Ishikawa (cell line): Measurements from ENCODE around the gene GRID1.

Source experiments
- CEBPB ChIP-seq: IDR thresholded peaks from 2 replicates; pipeline ENCODE4 v1.6.1; 2012
- CREB1 ChIP-seq: IDR thresholded peaks from 2 replicates; pipeline ENCODE4 v1.6.1; 2012; ENCODE audit warnings: low read depth
- EGR1 ChIP-seq: IDR thresholded peaks from 2 replicates; pipeline ENCODE4 v1.6.1; 2012
- EP300 ChIP-seq: IDR thresholded peaks from 2 replicates; pipeline ENCODE4 v1.6.1; 2012; ENCODE audit warnings: borderline replicate concordance
- FOXM1 ChIP-seq: IDR thresholded peaks from 2 replicates; pipeline ENCODE4 v1.6.1; 2012; ENCODE audit warnings: low read depth, borderline replicate concordance
- NFIC ChIP-seq: IDR thresholded peaks from 2 replicates; pipeline ENCODE4 v1.6.1; 2012
- RAD21 ChIP-seq: IDR thresholded peaks from 2 replicates; pipeline ENCODE4 v1.6.1; 2012; ENCODE audit warnings: low read depth
- TAF1 ChIP-seq: IDR thresholded peaks from 2 replicates; pipeline ENCODE4 v1.6.1; 2012; ENCODE audit warnings: low read depth, mild to moderate bottlenecking
- TEAD4 ChIP-seq: IDR thresholded peaks from 2 replicates; pipeline ENCODE4 v1.6.1; 2012
- USF1 ChIP-seq: IDR thresholded peaks from 2 replicates; pipeline ENCODE4 v1.6.1; 2012
- YY1 ChIP-seq: IDR thresholded peaks from 2 replicates; pipeline ENCODE4 v1.6.1; 2012; ENCODE audit warnings: low read depth
- TF ChIP-seq, protein P1 (sequence below): IDR thresholded peaks from 2 replicates; pipeline ENCODE4 v1.6.1; 2012
- TF ChIP-seq, protein P2 (sequence below): IDR thresholded peaks from 2 replicates; pipeline ENCODE4 v1.6.1; 2012; ENCODE audit warnings: low read depth, mild to moderate bottlenecking

GRCh38 chr10:86347856-86348255, 18.7 kb downstream of the GRID1 start:
- TF ChIP-seq CEBPB (no peak), TAF1 (no peak), NFIC (no peak), EP300 (no peak), RAD21 (no peak), FOXM1 (no peak), TEAD4 (no peak), YY1 (no peak), EGR1 (no peak), USF1 (no peak), CREB1 (no peak)
- TF ChIP-seq, protein P1, sequence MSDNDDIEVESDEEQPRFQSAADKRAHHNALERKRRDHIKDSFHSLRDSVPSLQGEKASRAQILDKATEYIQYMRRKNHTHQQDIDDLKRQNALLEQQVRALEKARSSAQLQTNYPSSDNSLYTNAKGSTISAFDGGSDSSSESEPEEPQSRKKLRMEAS = no peak
- TF ChIP-seq, protein P2, sequence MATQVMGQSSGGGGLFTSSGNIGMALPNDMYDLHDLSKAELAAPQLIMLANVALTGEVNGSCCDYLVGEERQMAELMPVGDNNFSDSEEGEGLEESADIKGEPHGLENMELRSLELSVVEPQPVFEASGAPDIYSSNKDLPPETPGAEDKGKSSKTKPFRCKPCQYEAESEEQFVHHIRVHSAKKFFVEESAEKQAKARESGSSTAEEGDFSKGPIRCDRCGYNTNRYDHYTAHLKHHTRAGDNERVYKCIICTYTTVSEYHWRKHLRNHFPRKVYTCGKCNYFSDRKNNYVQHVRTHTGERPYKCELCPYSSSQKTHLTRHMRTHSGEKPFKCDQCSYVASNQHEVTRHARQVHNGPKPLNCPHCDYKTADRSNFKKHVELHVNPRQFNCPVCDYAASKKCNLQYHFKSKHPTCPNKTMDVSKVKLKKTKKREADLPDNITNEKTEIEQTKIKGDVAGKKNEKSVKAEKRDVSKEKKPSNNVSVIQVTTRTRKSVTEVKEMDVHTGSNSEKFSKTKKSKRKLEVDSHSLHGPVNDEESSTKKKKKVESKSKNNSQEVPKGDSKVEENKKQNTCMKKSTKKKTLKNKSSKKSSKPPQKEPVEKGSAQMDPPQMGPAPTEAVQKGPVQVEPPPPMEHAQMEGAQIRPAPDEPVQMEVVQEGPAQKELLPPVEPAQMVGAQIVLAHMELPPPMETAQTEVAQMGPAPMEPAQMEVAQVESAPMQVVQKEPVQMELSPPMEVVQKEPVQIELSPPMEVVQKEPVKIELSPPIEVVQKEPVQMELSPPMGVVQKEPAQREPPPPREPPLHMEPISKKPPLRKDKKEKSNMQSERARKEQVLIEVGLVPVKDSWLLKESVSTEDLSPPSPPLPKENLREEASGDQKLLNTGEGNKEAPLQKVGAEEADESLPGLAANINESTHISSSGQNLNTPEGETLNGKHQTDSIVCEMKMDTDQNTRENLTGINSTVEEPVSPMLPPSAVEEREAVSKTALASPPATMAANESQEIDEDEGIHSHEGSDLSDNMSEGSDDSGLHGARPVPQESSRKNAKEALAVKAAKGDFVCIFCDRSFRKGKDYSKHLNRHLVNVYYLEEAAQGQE = no peak
